Panc1 (cell line): Measurements from ENCODE around the gene FOXG1. TPM values are rescaled to one million over a fixed set of nuclear protein-coding genes. Genes with fewer than 3 reads are reported as not detected.

Experiments used
- ATAC-seq: fragments of 200-7000 bp; cut with Tn5 transposase; 2 replicates; pipeline ENCODE4 v1.9.1; 2020; ENCODE audit warnings: mild to moderate bottlenecking, moderate library complexity
- BruUV-seq: library from RNA; stranded (reverse); fragments of 400-500 nt; replicated peaks from 2 replicates; lab custom pipeline; 2021; lab: Mats Ljungman, UMichigan
- CTCF ChIA-PET: fragments of 300-600 bp; sonication (Branson Sonifier 250); formaldehyde crosslinking; loops from one replicate; lab custom pipeline; 2022; ENCODE audit warnings: antibody characterized with exemption; lab: Charles Lee
- POLR2A ChIA-PET: fragments of 300-600 bp; sonication (Branson Sonifier 250); formaldehyde crosslinking; loops from one replicate; lab custom pipeline; 2022; ENCODE audit warnings: antibody characterized with exemption; lab: Charles Lee
- DNase-seq: peaks from one replicate; pipeline ENCODE4 v3.0.0-alpha.2; 2010; ENCODE audit warnings: low read depth, low spot score
- H3K27ac ChIP-seq: 2 replicates; pipeline ENCODE4 v1.5.1; 2011; ENCODE audit warnings: mild to moderate bottlenecking, low read length, inconsistent platforms
- H3K27me3 ChIP-seq: fragments of 200-500 bp; sonication (Bioruptor generic); 2 replicates; pipeline ENCODE4 v1.6.0; 2014; ENCODE audit warnings: low read length, inconsistent platforms; ENCODE audit not compliant: control insufficient read depth, insufficient read depth
- H3K36me3 ChIP-seq: fragments of 200-500 bp; sonication (Bioruptor generic); 2 replicates; pipeline ENCODE4 v1.5.1; 2014; ENCODE audit warnings: inconsistent platforms, mild to moderate bottlenecking, low read length, moderate library complexity; ENCODE audit not compliant: control insufficient read depth, insufficient read depth
- H3K4me1 ChIP-seq: 2 replicates; pipeline ENCODE4 v1.5.1; 2011; ENCODE audit warnings: inconsistent platforms, mild to moderate bottlenecking, low read length, moderate library complexity; ENCODE audit not compliant: control insufficient read depth, insufficient read depth
- H3K4me3 ChIP-seq, 2 experiments: 2 replicates each; pipeline ENCODE4 v1.5.1; 2011 to 2012; ENCODE audit warnings: low read depth in 2 of 2, low read length in 2 of 2, mild to moderate bottlenecking in 2 of 2, inconsistent platforms in 1 of 2, moderate library complexity in 1 of 2
- H3K9me3 ChIP-seq: fragments of 200-500 bp; sonication (Bioruptor generic); 2 replicates; pipeline ENCODE4 v1.5.1; 2014; ENCODE audit warnings: low read depth, mild to moderate bottlenecking, inconsistent platforms, low read length, moderate library complexity; ENCODE audit not compliant: control insufficient read depth, insufficient read depth
- POLR2AphosphoS5 ChIP-seq: IDR thresholded peaks from 2 replicates; pipeline ENCODE4 v1.6.1; 2012; ENCODE audit warnings: mild to moderate bottlenecking, low read depth, low read length, moderate library complexity
- SIN3A ChIP-seq: IDR thresholded peaks from 2 replicates; pipeline ENCODE4 v1.6.1; 2012; ENCODE audit warnings: low read depth, mild to moderate bottlenecking, low read length, moderate library complexity, borderline replicate concordance; ENCODE audit not compliant: insufficient read depth
- TCF7L2 ChIP-seq: IDR thresholded peaks from 2 replicates; pipeline ENCODE4 v1.6.1; 2011; ENCODE audit warnings: mild to moderate bottlenecking, low read depth, low read length, inconsistent platforms
- in situ Hi-C: cut with HindIII; loops from 2 replicates; pipeline ENCODE4 v1.10.0; 2016; ENCODE audit warnings: low sequenced_read_pairs, low pct_unique_long_range_greater_than_20kb
- intact Hi-C: fragments of 100-400 bp; cut with micrococcal nuclease; formaldehyde crosslinking; loops from one replicate; pipeline ENCODE4 v1.10.0; 2022; ENCODE audit not compliant: unreplicated experiment
- total RNA-seq: library from RNA; stranded (reverse); gene quantifications from one replicate; pipeline ENCODE4 v1.2.1, GENCODE V29; 2021; ENCODE audit not compliant: unreplicated experiment
- TF ChIP-seq, protein P1 (sequence below): fragments of 450-650 bp; IDR thresholded peaks from 2 replicates; pipeline ENCODE4 v1.5.1; 2017; ENCODE audit warnings: mild to moderate bottlenecking
- TF ChIP-seq, protein P2 (sequence below), 2 experiments: IDR thresholded peaks; 2 replicates each; pipeline ENCODE4 v1.6.1; 2011 to 2012; ENCODE audit warnings: low read depth in 2 of 2, control low read depth in 1 of 2, low read length in 1 of 2, mild to moderate bottlenecking in 1 of 2, moderate library complexity in 1 of 2; ENCODE audit not compliant: insufficient read depth in 1 of 2

The FOXG1 gene
- total RNA-seq, 1 experiment from 2014 or later: not detected

DNA sequence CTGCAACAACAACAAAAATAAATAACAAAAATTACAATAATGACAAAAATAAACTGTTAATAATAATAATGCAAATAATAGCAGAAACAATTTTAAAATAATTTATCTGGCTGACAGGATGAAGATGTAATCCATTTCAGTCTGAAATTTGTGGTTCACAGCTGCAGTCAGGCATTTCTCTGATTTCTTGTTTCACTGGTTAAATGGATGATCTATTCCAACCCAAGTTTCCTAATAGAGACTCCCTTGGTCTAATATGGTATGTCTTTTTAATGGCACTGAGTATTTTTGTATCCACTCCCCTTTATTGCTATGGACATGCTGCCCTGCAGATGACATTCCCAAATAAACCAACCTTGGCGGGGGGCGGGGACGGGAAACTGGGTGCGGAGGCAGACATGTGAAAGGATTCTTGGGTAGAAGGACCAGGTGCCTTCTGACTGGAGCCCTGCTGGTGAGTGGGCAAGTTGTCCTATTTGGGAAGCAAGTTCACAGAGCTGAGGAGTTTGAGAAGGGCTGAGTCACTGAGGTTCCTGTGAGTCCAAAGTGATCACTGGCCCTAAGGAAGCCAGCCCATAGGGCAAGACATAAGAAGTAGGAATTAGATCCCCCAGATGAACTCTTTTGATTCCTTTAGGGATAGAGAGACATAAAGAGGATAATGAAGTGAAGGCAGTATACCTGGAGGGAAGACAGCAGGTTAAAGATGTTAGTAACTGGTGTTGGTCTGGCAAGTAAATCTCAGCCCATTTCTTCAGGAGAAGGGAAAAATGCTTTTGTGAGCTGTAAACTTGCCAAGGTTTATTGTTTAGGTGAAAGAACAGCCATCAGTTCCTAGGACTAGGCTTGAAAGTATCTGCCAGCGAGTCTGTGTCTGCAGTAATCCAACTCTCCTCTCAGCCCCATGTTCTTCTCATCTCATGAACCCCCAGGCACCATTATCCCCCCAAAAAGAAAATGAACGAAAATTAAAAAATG is 14.5 kb downstream of the FOXG1 start:
- Histone ChIP-seq H3K4me1 (no peaks in the 10 kb centered on the region), H3K9me3 (no peaks in the 10 kb centered on the region), H3K27ac (no peak overlapping the region), H3K27me3 (peaks cover 2% of the 10 kb centered on the region; the same call in 1 of the 2 replicates), H3K4me3 (no peak overlapping the region), H3K36me3 (no peaks in the 10 kb centered on the region)
- ChIA-PET CTCF (interaction anchor here (0.6 kb wide), 1 partner anchor 25 kb away, joined by 10 read pairs; no protein-coding TSS in a partner anchor), POLR2A (no interaction called here)
- TF ChIP-seq, protein P1, sequence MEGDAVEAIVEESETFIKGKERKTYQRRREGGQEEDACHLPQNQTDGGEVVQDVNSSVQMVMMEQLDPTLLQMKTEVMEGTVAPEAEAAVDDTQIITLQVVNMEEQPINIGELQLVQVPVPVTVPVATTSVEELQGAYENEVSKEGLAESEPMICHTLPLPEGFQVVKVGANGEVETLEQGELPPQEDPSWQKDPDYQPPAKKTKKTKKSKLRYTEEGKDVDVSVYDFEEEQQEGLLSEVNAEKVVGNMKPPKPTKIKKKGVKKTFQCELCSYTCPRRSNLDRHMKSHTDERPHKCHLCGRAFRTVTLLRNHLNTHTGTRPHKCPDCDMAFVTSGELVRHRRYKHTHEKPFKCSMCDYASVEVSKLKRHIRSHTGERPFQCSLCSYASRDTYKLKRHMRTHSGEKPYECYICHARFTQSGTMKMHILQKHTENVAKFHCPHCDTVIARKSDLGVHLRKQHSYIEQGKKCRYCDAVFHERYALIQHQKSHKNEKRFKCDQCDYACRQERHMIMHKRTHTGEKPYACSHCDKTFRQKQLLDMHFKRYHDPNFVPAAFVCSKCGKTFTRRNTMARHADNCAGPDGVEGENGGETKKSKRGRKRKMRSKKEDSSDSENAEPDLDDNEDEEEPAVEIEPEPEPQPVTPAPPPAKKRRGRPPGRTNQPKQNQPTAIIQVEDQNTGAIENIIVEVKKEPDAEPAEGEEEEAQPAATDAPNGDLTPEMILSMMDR: no peak
- no peak for TF ChIP-seq TCF7L2
- no peak for TF ChIP-seq SIN3A
- no peak for TF ChIP-seq POLR2AphosphoS5
- TF ChIP-seq, protein P2, sequence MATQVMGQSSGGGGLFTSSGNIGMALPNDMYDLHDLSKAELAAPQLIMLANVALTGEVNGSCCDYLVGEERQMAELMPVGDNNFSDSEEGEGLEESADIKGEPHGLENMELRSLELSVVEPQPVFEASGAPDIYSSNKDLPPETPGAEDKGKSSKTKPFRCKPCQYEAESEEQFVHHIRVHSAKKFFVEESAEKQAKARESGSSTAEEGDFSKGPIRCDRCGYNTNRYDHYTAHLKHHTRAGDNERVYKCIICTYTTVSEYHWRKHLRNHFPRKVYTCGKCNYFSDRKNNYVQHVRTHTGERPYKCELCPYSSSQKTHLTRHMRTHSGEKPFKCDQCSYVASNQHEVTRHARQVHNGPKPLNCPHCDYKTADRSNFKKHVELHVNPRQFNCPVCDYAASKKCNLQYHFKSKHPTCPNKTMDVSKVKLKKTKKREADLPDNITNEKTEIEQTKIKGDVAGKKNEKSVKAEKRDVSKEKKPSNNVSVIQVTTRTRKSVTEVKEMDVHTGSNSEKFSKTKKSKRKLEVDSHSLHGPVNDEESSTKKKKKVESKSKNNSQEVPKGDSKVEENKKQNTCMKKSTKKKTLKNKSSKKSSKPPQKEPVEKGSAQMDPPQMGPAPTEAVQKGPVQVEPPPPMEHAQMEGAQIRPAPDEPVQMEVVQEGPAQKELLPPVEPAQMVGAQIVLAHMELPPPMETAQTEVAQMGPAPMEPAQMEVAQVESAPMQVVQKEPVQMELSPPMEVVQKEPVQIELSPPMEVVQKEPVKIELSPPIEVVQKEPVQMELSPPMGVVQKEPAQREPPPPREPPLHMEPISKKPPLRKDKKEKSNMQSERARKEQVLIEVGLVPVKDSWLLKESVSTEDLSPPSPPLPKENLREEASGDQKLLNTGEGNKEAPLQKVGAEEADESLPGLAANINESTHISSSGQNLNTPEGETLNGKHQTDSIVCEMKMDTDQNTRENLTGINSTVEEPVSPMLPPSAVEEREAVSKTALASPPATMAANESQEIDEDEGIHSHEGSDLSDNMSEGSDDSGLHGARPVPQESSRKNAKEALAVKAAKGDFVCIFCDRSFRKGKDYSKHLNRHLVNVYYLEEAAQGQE (IDR thresholded peaks at IDR 0.05; ENCODE audit: insufficient read depth in 1 of 2, low read depth in 2 of 2, low read length in 1 of 2): no peak
- DNase-seq (no peak), ATAC-seq (no peak)
- intact Hi-C loops: no loop called here
- BruUV-seq: no TSS peak
- in situ Hi-C loops: no loop called here

DNA sequence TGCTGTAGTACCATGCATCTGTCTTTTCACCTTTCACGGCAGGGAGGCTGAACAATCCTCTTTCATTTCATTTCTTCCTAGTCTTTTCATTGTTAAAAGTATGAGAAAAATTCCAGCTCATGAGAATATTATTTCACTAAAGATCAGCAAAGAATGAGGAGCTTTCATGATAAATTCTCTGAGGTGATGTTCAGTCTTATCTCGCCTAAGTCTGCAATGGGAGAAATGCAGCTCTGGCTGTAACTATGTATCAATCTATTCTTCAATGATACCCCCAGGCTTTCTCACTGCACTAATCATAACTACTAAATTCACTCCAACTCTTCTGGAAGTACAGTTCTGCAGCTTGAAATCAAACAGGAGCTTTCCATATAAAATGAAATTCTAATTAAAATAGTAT is 15.7 kb downstream of the FOXG1 start:
- Histone ChIP-seq H3K4me3 (no peak overlapping the region), H3K4me1 (no peaks in the 10 kb centered on the region), H3K36me3 (no peaks in the 10 kb centered on the region), H3K27ac (no peak overlapping the region), H3K9me3 (no peaks in the 10 kb centered on the region), H3K27me3 (peaks cover 2% of the 10 kb centered on the region; the same call in 1 of the 2 replicates)
- ChIA-PET POLR2A (no interaction called here), CTCF (no interaction called here)
- TF ChIP-seq, protein P1: no peak
- TF ChIP-seq TCF7L2 (no peak), SIN3A (no peak), POLR2AphosphoS5 (no peak)
- TF ChIP-seq, protein P2 (IDR thresholded peaks at IDR 0.05; ENCODE audit: insufficient read depth in 1 of 2, low read depth in 2 of 2, low read length in 1 of 2): no peak
- in situ Hi-C loops (no loop called here), intact Hi-C loops (no loop called here)
- DNase-seq (no peak), ATAC-seq (no peak)
- no TSS peak for BruUV-seq
